HG03039 (cell line): ENCODE measurements around the gene DMWD.

Experiments used
- ATAC-seq: cut with Tn5 transposase; IDR thresholded peaks from one replicate; pipeline ENCODE4 v1.9.1; 2021; ENCODE audit warnings: mild to moderate bottlenecking, moderate library complexity; ENCODE audit not compliant: unreplicated experiment

The DMWD gene

GRCh38 chr19:45771311-45771933, 21.2 kb downstream of the DMWD start:
- ATAC-seq: no peak

GRCh38 chr19:45770192-45771101, 22.2 kb downstream of the DMWD start:
- peak; percentile 37 for ATAC-seq

- peak; percentile 4 for ATAC-seq
Observed at GRCh38 chr19:45769821-45770191, 22.8 kb downstream of the DMWD start.

- peak; percentile 50 for ATAC-seq
Observed at GRCh38 chr19:45768984-45769782, 23.5 kb downstream of the DMWD start, which contains the start of gene SIX5. Gene SIX5, minus strand, starts transcription at chr19:45769252. Its CDS starts 408 bp downstream, at chr19:45768844.

- ATAC-seq: no peak
Observed at GRCh38 chr19:45768655-45768983, 24.0 kb downstream of the DMWD start.

- no peak for ATAC-seq
Observed at GRCh38 chr19:45767881-45768654, 24.6 kb downstream of the DMWD start.

- ATAC-seq: no peak
Observed at GRCh38 chr19:45767410-45767880, 25.2 kb downstream of the DMWD start.

GRCh38 chr19:45766869-45767346, 25.7 kb downstream of the DMWD start:
- no peak for ATAC-seq

- ATAC-seq: no peak
Observed at GRCh38 chr19:45766296-45766868, 26.3 kb downstream of the DMWD start.

GRCh38 chr19:45765702-45766295, 26.8 kb downstream of the DMWD start:
- ATAC-seq: no peak

GRCh38 chr19:45764945-45765701, 27.5 kb downstream of the DMWD start:
- ATAC-seq: no peak

- no peak for ATAC-seq
Observed at GRCh38 chr19:45764475-45764874, 28.2 kb downstream of the DMWD start.

- no peak for ATAC-seq
Observed at GRCh38 chr19:45763691-45764294, 28.9 kb downstream of the DMWD start.

- ATAC-seq: no peak
Observed at GRCh38 chr19:45762870-45763631, 29.6 kb downstream of the DMWD start.

GRCh38 chr19:45761714-45762113, 30.9 kb downstream of the DMWD start:
- no peak for ATAC-seq

- no peak for ATAC-seq
Observed at GRCh38 chr19:45758921-45759320, 33.7 kb downstream of the DMWD start.

GRCh38 chr19:45757695-45758094, 35.0 kb downstream of the DMWD start:
- no peak for ATAC-seq

- no peak for ATAC-seq
Observed at GRCh38 chr19:45754323-45754722, 38.3 kb downstream of the DMWD start.
